Kidney capillary endothelial cell (primary cell): Measurements from ENCODE around the gene DVL1.

Source experiments
- DNase-seq: peaks from one replicate; pipeline ENCODE4 v3.0.0-alpha.2; 2018; ENCODE audit warnings: low spot score

DVL1 gene

DNA sequence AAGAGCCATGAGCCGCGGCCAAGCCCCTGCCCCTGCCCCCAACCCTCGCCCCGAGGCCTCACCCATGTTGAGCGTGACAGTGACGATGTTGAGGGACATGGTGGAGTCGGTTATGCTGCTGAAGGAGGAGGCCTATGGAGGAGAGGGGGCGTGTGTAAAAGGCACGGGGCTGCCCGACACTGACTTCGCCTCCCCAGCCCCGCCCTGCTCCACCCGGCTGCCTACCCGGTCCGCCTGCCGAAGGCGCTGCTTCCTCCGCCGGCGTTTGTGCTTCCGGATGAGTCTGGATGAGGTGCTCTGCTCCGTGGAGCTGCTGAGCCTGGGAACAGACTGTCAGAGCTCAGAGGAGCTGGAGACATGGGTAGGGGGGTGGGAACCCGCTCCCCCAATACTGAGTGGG is 9.0 kb downstream of the DVL1 start:
- DNase-seq: no peak

DNA sequence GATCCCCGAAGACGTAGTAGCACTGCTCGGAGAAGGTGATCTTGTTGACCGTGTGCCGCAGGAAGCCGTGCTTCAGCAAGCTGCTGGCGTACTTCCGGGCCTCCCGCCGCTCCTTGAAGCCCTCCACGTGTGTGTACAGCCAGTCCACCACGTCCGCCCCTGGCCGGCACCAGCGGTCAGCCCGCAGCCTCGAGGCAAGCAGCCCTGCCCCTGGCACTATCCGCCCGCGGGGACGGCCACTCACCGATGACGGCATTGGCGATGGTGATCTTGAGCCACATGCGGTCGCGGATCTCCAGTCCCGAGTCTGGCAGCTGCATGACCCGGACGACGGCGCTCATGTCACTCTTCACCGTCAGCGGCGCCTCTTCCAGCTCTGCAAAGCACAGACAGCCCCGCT is 10.9 kb downstream of the DVL1 start:
- DNase-seq: no peak

- DNase-seq: no peak
Measured at GRCh38 chr1:1337793-1338147, 11.4 kb downstream of the DVL1 start.

DNA sequence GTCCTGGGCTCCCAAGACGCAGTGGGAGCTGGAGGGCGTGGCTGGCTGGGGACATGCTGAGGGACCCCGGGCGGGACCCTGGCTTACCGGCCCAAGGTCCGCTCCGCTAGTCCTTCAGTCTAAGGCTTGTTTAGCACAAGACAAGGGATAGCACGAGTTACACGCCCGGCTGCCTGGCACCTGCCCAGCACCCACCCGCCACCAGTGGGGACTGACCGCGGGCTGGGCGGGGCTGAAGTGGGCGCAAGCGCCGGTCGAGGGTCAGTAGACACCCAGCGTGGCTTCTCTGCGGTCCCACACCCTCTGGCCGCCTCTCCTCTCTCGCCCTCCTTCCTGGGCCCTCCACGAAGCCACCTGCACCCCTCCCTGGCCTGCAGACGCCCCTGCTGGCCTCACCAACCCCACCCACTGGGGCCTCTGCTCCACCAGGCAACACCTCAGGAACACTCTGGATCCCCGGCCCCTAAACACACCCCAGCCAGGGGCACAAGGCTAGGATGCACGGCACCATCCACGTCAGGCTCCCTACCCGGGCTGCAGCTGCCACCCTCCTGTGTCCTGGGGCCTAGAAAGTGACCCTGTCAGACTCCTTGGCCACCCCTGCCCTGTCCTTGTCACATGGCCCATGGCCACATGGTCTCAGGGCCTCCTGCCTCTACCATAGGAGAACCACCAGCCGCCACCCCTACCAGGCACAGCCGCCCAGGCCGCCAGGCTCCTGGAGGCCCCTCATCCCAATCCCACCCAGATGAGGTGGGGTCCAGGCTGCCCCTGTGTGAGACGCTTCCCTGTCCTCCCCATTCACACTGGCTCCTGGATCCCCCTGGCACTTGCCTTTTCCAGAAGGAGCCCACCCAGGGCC is 12.1 kb downstream of the DVL1 start:
- DNase-seq: no peak

DNA sequence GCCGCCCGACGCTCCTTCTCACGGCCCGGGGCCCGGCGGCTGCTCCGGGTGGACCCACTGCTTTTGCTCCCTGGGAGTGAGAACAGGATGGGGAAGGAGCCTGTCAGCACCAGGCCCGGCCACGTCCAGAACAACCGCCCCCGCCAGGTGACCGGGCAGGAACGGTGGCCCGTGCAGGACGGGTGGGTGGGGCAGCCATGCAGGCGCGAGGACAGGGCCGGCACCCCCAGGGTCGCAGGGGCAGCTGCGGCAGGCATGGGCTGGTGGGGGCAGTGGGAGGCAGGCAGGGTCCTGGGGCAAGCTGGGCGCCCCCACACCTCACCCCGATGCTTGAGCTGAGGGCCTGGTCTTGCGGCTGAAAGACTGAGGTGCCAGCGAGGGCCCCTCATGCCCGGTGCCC is 12.8 kb downstream of the DVL1 start:
- DNase-seq: no peak

GRCh38 chr1:1335792-1336248 is 13.4 kb downstream of the DVL1 start:
- DNase-seq: no peak

GRCh38 chr1:1335283-1335682 is 13.9 kb downstream of the DVL1 start:
- no peak for DNase-seq

DNA sequence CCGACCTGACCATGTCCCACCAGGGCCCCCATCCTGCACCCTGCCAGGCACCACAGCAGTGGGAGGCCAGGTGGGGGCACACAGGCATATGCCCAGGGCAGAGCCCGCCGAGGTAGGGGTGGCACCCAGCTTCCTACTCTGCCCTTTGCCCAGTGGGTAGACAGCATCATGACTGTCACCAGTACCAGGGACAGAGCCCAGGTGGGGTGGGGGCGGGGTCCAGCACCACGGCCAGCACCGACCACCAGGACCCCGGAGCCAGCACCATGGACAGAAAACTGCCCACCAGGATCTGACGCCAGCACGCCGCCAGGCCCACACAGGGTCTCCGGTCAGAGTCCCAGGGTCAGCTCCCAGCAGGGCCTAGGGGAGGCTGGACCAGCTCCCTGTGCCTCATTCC is 14.4 kb downstream of the DVL1 start:
- DNase-seq: no peak

GRCh38 chr1:1333551-1334241 is 15.5 kb downstream of the DVL1 start:
- no peak for DNase-seq

- DNase-seq: no peak
Measured at GRCh38 chr1:1332774-1333480, 16.3 kb downstream of the DVL1 start.

DNA sequence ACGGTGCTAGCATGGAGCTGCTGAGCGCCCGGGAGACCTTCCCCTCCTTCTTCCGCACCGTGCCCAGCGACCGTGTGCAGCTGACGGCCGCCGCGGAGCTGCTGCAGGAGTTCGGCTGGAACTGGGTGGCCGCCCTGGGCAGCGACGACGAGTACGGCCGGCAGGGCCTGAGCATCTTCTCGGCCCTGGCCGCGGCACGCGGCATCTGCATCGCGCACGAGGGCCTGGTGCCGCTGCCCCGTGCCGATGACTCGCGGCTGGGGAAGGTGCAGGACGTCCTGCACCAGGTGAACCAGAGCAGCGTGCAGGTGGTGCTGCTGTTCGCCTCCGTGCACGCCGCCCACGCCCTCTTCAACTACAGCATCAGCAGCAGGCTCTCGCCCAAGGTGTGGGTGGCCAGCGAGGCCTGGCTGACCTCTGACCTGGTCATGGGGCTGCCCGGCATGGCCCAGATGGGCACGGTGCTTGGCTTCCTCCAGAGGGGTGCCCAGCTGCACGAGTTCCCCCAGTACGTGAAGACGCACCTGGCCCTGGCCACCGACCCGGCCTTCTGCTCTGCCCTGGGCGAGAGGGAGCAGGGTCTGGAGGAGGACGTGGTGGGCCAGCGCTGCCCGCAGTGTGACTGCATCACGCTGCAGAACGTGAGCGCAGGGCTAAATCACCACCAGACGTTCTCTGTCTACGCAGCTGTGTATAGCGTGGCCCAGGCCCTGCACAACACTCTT is 17.0 kb downstream of the DVL1 start:
- no peak for DNase-seq

DNA sequence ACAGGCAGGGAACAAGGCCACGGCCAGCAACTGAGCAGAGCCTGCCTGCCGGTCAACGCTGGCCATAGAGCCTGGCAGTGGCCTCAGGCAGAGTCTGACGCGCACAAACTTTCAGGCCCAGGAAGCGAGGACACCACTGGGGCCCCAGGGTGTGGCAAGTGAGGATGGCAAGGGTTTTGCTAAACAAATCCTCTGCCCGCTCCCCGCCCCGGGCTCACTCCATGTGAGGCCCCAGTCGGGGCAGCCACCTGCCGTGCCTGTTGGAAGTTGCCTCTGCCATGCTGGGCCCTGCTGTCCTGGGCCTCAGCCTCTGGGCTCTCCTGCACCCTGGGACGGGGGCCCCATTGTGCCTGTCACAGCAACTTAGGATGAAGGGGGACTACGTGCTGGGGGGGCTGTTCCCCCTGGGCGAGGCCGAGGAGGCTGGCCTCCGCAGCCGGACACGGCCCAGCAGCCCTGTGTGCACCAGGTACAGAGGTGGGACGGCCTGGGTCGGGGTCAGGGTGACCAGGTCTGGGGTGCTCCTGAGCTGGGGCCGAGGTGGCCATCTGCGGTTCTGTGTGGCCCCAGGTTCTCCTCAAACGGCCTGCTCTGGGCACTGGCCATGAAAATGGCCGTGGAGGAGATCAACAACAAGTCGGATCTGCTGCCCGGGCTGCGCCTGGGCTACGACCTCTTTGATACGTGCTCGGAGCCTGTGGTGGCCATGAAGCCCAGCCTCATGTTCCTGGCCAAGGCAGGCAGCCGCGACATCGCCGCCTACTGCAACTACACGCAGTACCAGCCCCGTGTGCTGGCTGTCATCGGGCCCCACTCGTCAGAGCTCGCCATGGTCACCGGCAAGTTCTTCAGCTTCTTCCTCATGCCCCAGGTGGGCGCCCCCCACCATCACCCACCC is 17.9 kb downstream of the DVL1 start, which contains the start of gene TAS1R3:
TAS1R3 (plus strand) TSS at position 213 of the 898 bp plus-strand sequence; CDS start at position 279, 66 bp downstream.
- DNase-seq: no peak

DNA sequence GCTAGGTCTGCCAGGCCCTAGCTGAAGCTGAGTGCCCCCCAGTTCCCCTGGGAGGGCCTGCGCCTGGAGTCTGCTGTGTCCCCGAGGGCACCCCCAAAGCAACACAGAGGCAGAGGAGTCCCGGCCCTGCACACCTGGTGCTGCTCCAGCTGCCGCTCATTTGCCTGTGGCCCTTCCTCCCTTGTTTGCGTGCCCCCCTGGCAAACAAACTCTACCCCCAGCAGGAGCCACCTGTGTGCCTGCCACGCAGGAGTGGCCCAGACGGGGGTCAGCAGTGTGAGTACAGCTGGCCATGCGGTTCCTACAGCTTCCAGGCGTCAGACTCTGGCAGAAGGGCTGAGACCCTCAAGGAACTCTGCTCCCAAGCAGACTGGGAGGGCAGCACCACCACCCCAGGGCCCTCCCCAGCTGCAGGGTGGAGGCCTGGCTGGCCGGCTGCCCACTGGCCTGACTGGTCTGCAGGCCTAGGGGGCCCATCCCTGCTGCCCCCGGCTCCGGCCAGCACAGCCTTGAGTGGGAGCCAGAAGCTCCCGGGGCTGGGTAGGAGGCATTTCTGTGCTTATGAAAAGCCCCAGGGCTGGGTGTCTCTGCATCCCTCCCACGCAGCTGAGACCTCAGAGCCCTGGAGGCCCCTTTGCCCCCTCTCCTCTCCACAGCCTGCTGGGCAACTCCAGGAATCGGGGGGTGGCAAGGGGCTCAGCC is 18.7 kb downstream of the DVL1 start:
- no peak for DNase-seq

GRCh38 chr1:1329304-1330210 is 19.7 kb downstream of the DVL1 start:
- DNase-seq: no peak

- DNase-seq: no peak
Measured at GRCh38 chr1:1328254-1328653, 21.0 kb downstream of the DVL1 start.

DNA sequence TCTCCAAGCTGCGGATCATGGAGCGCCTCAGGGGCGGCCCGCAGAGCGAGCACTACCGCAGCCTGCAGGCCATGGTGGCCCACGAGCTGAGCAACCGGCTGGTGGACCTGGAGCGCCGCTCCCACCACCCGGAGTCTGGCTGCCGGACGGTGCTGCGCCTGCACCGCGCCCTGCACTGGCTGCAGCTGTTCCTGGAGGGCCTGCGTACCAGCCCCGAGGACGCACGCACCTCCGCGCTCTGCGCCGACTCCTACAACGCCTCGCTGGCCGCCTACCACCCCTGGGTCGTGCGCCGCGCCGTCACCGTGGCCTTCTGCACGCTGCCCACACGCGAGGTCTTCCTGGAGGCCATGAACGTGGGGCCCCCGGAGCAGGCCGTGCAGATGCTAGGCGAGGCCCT is 21.9 kb downstream of the DVL1 start:
- DNase-seq: no peak

- no peak for DNase-seq
Measured at GRCh38 chr1:1326075-1326605, 23.1 kb downstream of the DVL1 start.

DNA sequence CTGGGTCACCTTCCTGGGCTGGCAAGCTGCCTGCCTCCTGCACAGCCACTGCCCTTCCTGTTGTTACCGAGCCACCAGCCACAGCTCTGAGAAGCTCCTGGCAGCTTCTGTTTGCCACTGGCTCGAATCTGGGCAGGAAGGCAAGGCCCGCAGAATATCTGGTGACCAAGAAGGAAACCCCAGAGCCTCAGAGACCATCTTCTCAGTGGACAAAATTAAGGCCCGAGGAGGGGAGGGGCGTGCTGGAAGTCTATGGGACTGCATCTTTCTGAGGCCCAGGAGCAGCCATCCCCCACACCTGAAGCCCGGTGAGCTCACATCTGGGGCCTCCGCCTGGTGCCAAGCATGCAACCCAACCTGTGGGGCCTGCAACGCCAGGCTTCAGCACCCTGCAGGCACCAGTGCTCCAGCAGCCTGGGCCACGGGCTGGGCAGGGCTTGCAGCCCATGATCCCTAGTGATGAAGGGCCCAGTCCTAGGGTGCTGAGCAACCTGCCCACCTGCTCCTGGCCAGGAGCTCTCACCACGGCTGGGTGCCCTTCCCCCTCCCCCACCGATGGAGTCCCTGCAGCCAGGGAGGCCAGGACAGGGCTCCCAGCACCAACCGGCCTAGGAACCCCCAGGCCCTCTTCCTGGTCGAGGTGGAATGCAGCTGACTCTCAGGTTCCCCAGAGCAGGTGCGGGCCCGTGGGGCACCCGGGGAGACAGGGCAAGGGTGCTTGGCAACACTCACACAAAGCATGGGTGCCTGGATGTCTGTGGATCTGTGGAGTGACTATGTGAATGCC is 23.7 kb downstream of the DVL1 start:
- no peak for DNase-seq
